ENCODE data around the gene ADGRD2. TPM values are rescaled to one million over a fixed set of nuclear protein-coding genes. Genes with fewer than 3 reads are reported as not detected.
A peak's percentile ranks its signal among the peaks of the same experiment; 100 is the strongest.

ADGRD2 gene
- total RNA-seq, 4 donors from 2014 or later = not detected

- Histone ChIP-seq H3K4me3 (no peak overlapping the region), H3K27me3 (no peaks in the 10 kb centered on the region), H3K27ac (peak overlapping the region in 1 of 4 donors; percentile 11), H3K36me3 (peaks cover 0 to 59% (median 25%) of the 10 kb centered on the region in 4 donors), H3K9me3 (no peaks in the 10 kb centered on the region), H3K4me1 (peaks cover 0 to 12% (median 10%) of the 10 kb centered on the region in 4 donors)
- intact Hi-C loops (cut with DNase I; ENCODE audit: low total_unique reads) (no loop called here), in situ Hi-C loops (cut with MboI; ENCODE audit: low pct_ligation_motif_present in 1 of 4, low pct_unique_long_range_greater_than_20kb in 1 of 4, low sequenced_read_pairs in 3 of 4) (loop anchor here in 1 of 4 donors (10.0 kb wide), 1 partner anchor 124 kb away; no protein-coding TSS in a partner anchor)
- no peak for TF ChIP-seq EP300 (IDR thresholded peaks at IDR 0.05; ENCODE audit: low read depth)
- TF ChIP-seq, protein P1, sequence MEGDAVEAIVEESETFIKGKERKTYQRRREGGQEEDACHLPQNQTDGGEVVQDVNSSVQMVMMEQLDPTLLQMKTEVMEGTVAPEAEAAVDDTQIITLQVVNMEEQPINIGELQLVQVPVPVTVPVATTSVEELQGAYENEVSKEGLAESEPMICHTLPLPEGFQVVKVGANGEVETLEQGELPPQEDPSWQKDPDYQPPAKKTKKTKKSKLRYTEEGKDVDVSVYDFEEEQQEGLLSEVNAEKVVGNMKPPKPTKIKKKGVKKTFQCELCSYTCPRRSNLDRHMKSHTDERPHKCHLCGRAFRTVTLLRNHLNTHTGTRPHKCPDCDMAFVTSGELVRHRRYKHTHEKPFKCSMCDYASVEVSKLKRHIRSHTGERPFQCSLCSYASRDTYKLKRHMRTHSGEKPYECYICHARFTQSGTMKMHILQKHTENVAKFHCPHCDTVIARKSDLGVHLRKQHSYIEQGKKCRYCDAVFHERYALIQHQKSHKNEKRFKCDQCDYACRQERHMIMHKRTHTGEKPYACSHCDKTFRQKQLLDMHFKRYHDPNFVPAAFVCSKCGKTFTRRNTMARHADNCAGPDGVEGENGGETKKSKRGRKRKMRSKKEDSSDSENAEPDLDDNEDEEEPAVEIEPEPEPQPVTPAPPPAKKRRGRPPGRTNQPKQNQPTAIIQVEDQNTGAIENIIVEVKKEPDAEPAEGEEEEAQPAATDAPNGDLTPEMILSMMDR (IDR thresholded peaks at IDR 0.05) = peak in 4 of 5 experiments; percentile 16 to 40 (median 30)
- DNase-seq = no peak
- 54 to 61% methylated on average over 3 of the region's 3 CpGs for WGBS, 2 donors (ENCODE audit: low coverage in 1 of 2)
Observed at GRCh38 chr9:124410321-124410913, 39.8 kb upstream of the ADGRD2 start.

GRCh38 chr9:124411514-124412227 is 38.6 kb upstream of the ADGRD2 start:
- peaks cover 0 to 54% (median 22%) of the 10 kb centered on the region in 4 donors for H3K36me3 ChIP-seq
- in situ Hi-C loops (cut with MboI; ENCODE audit: low pct_ligation_motif_present in 1 of 4, low pct_unique_long_range_greater_than_20kb in 1 of 4, low sequenced_read_pairs in 3 of 4) (loop anchor here in 1 of 4 donors (10.0 kb wide), 1 partner anchor 123 kb away; no protein-coding TSS in a partner anchor), intact Hi-C loops (cut with DNase I; ENCODE audit: low total_unique reads) (no loop called here)
- no peaks in the 10 kb centered on the region for H3K9me3 ChIP-seq
- H3K4me1 ChIP-seq = peaks cover 0 to 12% (median 10%) of the 10 kb centered on the region in 4 donors
- no peak for DNase-seq
- no peaks in the 10 kb centered on the region for H3K27me3 ChIP-seq
- 74 to 91% methylated on average over 5 of the region's 5 CpGs for WGBS, 2 donors (ENCODE audit: low coverage in 1 of 2)
- H3K27ac ChIP-seq = no peak overlapping the region
- H3K4me3 ChIP-seq = no peak overlapping the region
- TF ChIP-seq, protein P1 (IDR thresholded peaks at IDR 0.05) = no peak
- no peak for TF ChIP-seq POLR2A (IDR thresholded peaks at IDR 0.05)
- TF ChIP-seq POLR2AphosphoS5 (IDR thresholded peaks at IDR 0.05) = no peak
- no peak for TF ChIP-seq EP300 (IDR thresholded peaks at IDR 0.05; ENCODE audit: low read depth)

- in situ Hi-C loops (cut with MboI; ENCODE audit: low pct_ligation_motif_present in 1 of 4, low pct_unique_long_range_greater_than_20kb in 1 of 4, low sequenced_read_pairs in 3 of 4) (loop anchor here in 1 of 4 donors (10.0 kb wide), 1 partner anchor 123 kb away; no protein-coding TSS in a partner anchor), intact Hi-C loops (cut with DNase I; ENCODE audit: low total_unique reads) (no loop called here)
- Histone ChIP-seq H3K36me3 (peaks cover 0 to 50% (median 21%) of the 10 kb centered on the region in 4 donors), H3K9me3 (no peaks in the 10 kb centered on the region), H3K27ac (no peak overlapping the region), H3K4me3 (no peak overlapping the region), H3K4me1 (peaks cover 0 to 12% (median 10%) of the 10 kb centered on the region in 4 donors), H3K27me3 (no peaks in the 10 kb centered on the region)
- TF ChIP-seq EP300 (IDR thresholded peaks at IDR 0.05; ENCODE audit: low read depth) (no peak), POLR2A (IDR thresholded peaks at IDR 0.05) (no peak), POLR2AphosphoS5 (IDR thresholded peaks at IDR 0.05) (no peak)
- TF ChIP-seq, protein P1 (IDR thresholded peaks at IDR 0.05) = no peak
- 92 to 95% methylated on average over 3 of the region's 3 CpGs for WGBS, 2 donors (ENCODE audit: low coverage in 1 of 2)
- no peak for DNase-seq
Observed at GRCh38 chr9:124412228-124412575, 38.0 kb upstream of the ADGRD2 start.

- intact Hi-C loops (cut with DNase I; ENCODE audit: low total_unique reads) (no loop called here), in situ Hi-C loops (cut with MboI; ENCODE audit: low pct_ligation_motif_present in 1 of 4, low pct_unique_long_range_greater_than_20kb in 1 of 4, low sequenced_read_pairs in 3 of 4) (loop anchor here in 1 of 4 donors (10.0 kb wide), 1 partner anchor 120 kb away; no protein-coding TSS in a partner anchor)
- TF ChIP-seq EP300 (IDR thresholded peaks at IDR 0.05; ENCODE audit: low read depth) (no peak), POLR2AphosphoS5 (IDR thresholded peaks at IDR 0.05) (no peak), POLR2A (IDR thresholded peaks at IDR 0.05) (no peak)
- TF ChIP-seq, protein P1 (IDR thresholded peaks at IDR 0.05) = no peak
- no peak for DNase-seq
- WGBS, 2 donors (ENCODE audit: low coverage in 1 of 2) = 22 to 30% methylated on average over 2 to 13 of the region's 13 CpGs
- Histone ChIP-seq H3K27ac (peak overlapping the region; percentile 42 to 80 (median 71)), H3K27me3 (no peaks in the 10 kb centered on the region), H3K9me3 (no peaks in the 10 kb centered on the region), H3K4me1 (peaks cover 0 to 12% (median 10%) of the 10 kb centered on the region in 4 donors), H3K36me3 (peaks cover 0 to 35% (median 15%) of the 10 kb centered on the region in 4 donors), H3K4me3 (peak overlapping the region; percentile 67 to 94 (median 81))
Observed at GRCh38 chr9:124414612-124415011, 35.6 kb upstream of the ADGRD2 start.

Measured in transverse colon (tissue), 4 donors.